IPS-18a (cell line): ENCODE data around the gene FAM43A.

Source experiments
- H3K27ac ChIP-seq: one replicate; pipeline ENCODE4 v1.5.1; 2013; ENCODE audit warnings: low read length
- H3K27me3 ChIP-seq: one replicate; pipeline ENCODE4 v1.6.1; 2013; ENCODE audit warnings: mild to moderate bottlenecking, low read length; ENCODE audit not compliant: control insufficient read depth, insufficient read depth
- H3K36me3 ChIP-seq: one replicate; pipeline ENCODE4 v1.6.1; 2013; ENCODE audit warnings: low read depth, low read length; ENCODE audit not compliant: control insufficient read depth
- H3K4me1 ChIP-seq: one replicate; pipeline ENCODE4 v1.6.1; 2013; ENCODE audit warnings: low read depth, low read length; ENCODE audit not compliant: control insufficient read depth
- H3K4me3 ChIP-seq: one replicate; pipeline ENCODE4 v1.5.1; 2013; ENCODE audit warnings: low read length
- H3K9ac ChIP-seq: one replicate; pipeline ENCODE4 v1.6.1; 2013; ENCODE audit warnings: mild to moderate bottlenecking, low read length, moderate library complexity
- H3K9me3 ChIP-seq: one replicate; pipeline ENCODE4 v1.6.1; 2013; ENCODE audit warnings: low read depth, low read length; ENCODE audit not compliant: control insufficient read depth

The FAM43A gene

DNA sequence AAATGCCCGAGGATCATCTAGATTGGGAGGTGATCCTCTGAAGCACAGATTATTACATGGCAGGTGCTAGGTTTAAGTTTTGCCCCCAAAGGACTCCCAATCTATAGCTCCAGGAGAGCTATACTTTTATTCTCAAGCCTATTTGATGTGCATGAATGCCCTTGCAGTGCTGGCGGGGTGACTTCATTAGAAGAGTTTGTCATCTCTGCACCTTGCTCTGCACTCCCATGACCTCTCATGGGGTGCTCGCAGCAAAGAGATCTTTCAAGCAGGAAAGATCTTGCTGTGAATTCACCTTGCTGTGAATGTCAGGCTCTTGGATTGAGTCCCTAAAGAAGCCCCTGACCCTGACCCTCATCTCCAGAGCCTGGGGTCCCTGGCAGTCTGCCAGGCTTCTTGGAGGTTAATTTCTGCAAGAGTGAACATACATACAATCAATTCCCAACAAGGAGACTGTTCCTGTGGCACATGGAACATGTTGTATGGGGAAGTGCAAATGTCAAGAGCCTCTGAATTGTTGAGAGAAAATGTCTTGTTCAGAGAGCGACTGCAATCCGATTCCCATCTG lies 45.9 kb downstream of the FAM43A start:
- no peak overlapping the region for H3K27ac ChIP-seq
- no peaks in the 10 kb centered on the region for H3K36me3 ChIP-seq
- H3K9me3 ChIP-seq, result no peaks in the 10 kb centered on the region
- H3K4me3 ChIP-seq, result no peak overlapping the region
- peaks cover 16% of the 10 kb centered on the region for H3K4me1 ChIP-seq
- H3K27me3 ChIP-seq, result no peaks in the 10 kb centered on the region
- H3K9ac ChIP-seq, result no peak overlapping the region

DNA sequence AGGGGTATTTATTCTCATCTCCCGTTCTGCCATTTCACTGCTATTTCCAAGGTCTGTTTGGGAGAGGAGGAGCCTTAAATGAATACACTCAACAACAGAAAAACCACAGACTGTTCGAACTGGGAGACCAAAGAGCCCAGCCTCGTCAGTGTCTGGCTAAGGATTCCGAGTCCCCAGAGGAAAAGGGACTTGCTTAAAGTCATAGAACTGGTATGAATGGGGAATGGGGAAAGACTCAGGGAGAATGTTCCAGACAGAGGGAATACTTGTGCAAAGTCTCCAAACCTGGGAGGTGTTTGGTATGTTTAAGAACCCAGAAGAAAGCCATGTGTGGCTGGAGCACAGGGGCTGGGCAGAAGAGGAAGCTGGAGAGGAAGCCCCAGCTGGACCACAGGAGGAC lies 46.9 kb downstream of the FAM43A start:
- Histone ChIP-seq H3K27ac (no peak overlapping the region), H3K36me3 (no peaks in the 10 kb centered on the region), H3K9me3 (no peaks in the 10 kb centered on the region), H3K4me3 (no peak overlapping the region), H3K4me1 (peaks cover 16% of the 10 kb centered on the region), H3K9ac (no peak overlapping the region), H3K27me3 (peaks cover 7% of the 10 kb centered on the region)

DNA sequence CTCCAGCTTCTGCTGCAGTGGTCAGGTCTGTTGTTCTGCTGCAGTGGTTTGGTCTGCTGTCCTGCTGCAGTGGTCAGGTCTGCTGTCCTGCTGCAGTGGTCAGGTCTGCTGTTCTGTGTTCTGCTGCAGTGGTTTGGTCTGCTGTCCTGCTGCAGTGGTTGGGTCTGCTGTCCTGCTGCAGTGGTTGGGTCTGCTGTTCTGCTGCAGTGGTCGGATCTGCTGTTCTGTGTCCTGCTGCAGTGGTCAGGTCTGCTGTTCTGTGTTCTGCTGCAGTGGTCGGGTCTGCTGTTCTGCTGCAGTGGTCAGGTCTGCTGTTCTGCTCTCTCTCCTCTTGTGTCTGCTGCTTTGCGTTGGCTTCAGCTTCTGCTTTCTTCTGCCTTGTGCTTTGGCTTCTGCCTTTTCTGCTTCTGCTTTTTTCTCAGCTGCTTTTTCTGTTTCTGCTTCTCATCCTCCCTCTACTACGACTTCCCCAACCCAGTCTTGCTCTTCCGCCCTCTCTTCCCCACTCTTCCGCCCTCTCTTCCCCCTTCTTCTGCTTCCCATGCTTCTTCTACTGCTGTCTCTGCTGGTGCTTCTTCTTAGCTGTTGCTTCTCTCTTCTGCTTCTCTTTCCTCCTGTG lies 50.7 kb downstream of the FAM43A start:
- H3K27ac ChIP-seq, result no peak overlapping the region
- peaks cover 6% of the 10 kb centered on the region for H3K4me1 ChIP-seq
- no peak overlapping the region for H3K9ac ChIP-seq
- peaks cover 7% of the 10 kb centered on the region for H3K27me3 ChIP-seq
- H3K9me3 ChIP-seq, result no peaks in the 10 kb centered on the region
- no peaks in the 10 kb centered on the region for H3K36me3 ChIP-seq
- no peak overlapping the region for H3K4me3 ChIP-seq

DNA sequence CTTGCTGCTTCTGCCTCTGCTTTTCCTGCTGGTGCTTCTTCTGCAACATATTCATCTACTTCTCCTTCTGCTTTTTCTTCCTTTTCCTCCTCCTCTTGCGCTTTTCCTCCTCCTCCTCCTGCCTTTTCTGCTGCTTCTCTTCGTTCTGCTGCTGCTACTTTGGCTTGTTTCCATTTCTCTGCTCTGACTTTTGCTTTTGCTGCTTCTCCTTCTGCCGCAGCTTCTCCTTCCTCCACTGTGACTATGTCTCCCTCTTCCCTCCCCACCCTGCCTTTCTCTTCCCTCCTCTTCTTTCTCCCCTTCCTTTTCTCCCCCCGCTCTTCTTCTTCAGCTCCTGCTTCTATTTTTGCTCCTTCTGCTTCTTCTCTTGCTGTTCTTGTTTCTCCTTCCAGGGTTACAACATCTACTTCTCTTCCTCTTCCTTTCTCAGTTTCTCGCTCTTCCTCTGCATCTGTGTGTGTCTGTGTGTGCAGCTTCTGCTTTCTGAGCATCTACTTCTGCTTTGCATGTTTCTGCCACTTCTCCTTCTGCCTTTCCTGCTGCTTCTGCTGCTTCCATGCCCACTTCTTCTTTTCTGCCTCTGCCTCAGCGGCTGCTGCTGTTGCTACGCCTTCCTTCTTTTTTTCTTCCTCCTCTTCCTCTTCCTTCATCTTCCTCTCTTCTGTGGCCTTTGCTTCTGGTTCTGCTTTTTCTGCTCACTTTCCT lies 51.4 kb downstream of the FAM43A start:
- Histone ChIP-seq H3K4me1 (peaks cover 6% of the 10 kb centered on the region), H3K9me3 (no peaks in the 10 kb centered on the region), H3K9ac (no peak overlapping the region), H3K4me3 (no peak overlapping the region), H3K27ac (no peak overlapping the region), H3K27me3 (peaks cover 7% of the 10 kb centered on the region), H3K36me3 (no peaks in the 10 kb centered on the region)
